IMR-90 (cell line): ENCODE results near the gene ENAH. TPM values are rescaled to one million over a fixed set of nuclear protein-coding genes. Genes with fewer than 3 reads are reported as not detected.

Experiments used
- ATAC-seq: fragments of 200-7000 bp; cut with Tn5 transposase; 2 replicates; pipeline ENCODE4 v1.9.1; 2020; ENCODE audit warnings: low read depth, mild to moderate bottlenecking, moderate library complexity
- BruUV-seq: library from RNA; stranded (reverse); fragments of 400-500 nt; replicated peaks from 2 replicates; lab custom pipeline; 2021; lab: Mats Ljungman, UMichigan
- CTCF ChIA-PET: fragments of 300-600 bp; formaldehyde crosslinking; extraction: SDS; loops from one replicate; lab custom pipeline; 2021; ENCODE audit warnings: antibody characterized with exemption; lab: Yijun Ruan, JAX
- POLR2A ChIA-PET: fragments of 300-600 bp; sonication (Branson Sonifier 250); formaldehyde crosslinking; loops from one replicate; lab custom pipeline; 2022; ENCODE audit warnings: antibody characterized with exemption; ENCODE audit not compliant: unreplicated experiment; lab: Charles Lee
- DNase-seq: peaks from one replicate; pipeline ENCODE4 v3.0.0; 2013
- H2AFZ ChIP-seq: replicated peaks from 2 replicates; pipeline ENCODE3; 2013; ENCODE audit warnings: low read length, mild to moderate bottlenecking; ENCODE audit not compliant: poor library complexity
- H2AK5ac ChIP-seq: 2 replicates; pipeline ENCODE4 v1.6.1; 2013; ENCODE audit warnings: low read depth, low read length, inconsistent platforms
- H2AK9ac ChIP-seq: replicated peaks from 2 replicates; pipeline ENCODE3; 2013; ENCODE audit warnings: mild to moderate bottlenecking, low read depth, low read length, moderate library complexity; ENCODE audit not compliant: poor library complexity
- H2BK120ac ChIP-seq: 2 replicates; pipeline ENCODE4 v1.6.1; 2013; ENCODE audit warnings: low read depth, low read length, inconsistent platforms
- H2BK15ac ChIP-seq: 3 replicates; pipeline ENCODE4 v1.6.1; 2013; ENCODE audit warnings: low read depth, low read length, inconsistent platforms
- H2BK20ac ChIP-seq: 2 replicates; pipeline ENCODE4 v1.6.1; 2013; ENCODE audit warnings: low read depth, mild to moderate bottlenecking, inconsistent platforms, low read length, moderate library complexity
- H2BK5ac ChIP-seq: 2 replicates; pipeline ENCODE4 v1.6.1; 2013; ENCODE audit warnings: mild to moderate bottlenecking, low read depth, low read length, inconsistent platforms; ENCODE audit not compliant: poor library complexity, severe bottlenecking
- H3K14ac ChIP-seq: replicated peaks from 2 replicates; pipeline ENCODE4 v1.6.1; 2013; ENCODE audit warnings: low read depth, low read length, inconsistent platforms
- H3K18ac ChIP-seq: 2 replicates; pipeline ENCODE4 v1.6.1; 2013; ENCODE audit warnings: low read depth, low read length, control low read depth
- H3K23ac ChIP-seq: 2 replicates; pipeline ENCODE4 v1.6.1; 2013; ENCODE audit warnings: low read depth, low read length, inconsistent platforms
- H3K27ac ChIP-seq: 2 replicates; pipeline ENCODE4 v1.5.1; 2013; ENCODE audit warnings: mild to moderate bottlenecking, control low read depth, low read length; ENCODE audit not compliant: insufficient read depth
- H3K27me3 ChIP-seq: 2 replicates; pipeline ENCODE4 v1.6.1; 2013; ENCODE audit warnings: low read length; ENCODE audit not compliant: control insufficient read depth, insufficient read depth
- H3K36me3 ChIP-seq: 2 replicates; pipeline ENCODE4 v1.6.1; 2013; ENCODE audit warnings: low read length, mixed read lengths; ENCODE audit not compliant: control insufficient read depth, insufficient read depth
- H3K4ac ChIP-seq: 2 replicates; pipeline ENCODE4 v1.6.1; 2013; ENCODE audit warnings: low read depth, low read length, inconsistent platforms
- H3K4me1 ChIP-seq: 2 replicates; pipeline ENCODE4 v1.6.1; 2013; ENCODE audit warnings: low read length, mixed read lengths; ENCODE audit not compliant: control insufficient read depth, insufficient read depth
- H3K4me2 ChIP-seq: 2 replicates; pipeline ENCODE4 v1.6.1; 2013; ENCODE audit warnings: low read depth, mild to moderate bottlenecking, control low read depth, low read length, moderate library complexity
- H3K4me3 ChIP-seq: 2 replicates; pipeline ENCODE4 v1.5.1; 2013; ENCODE audit warnings: low read depth, mild to moderate bottlenecking, control low read depth, low read length, moderate library complexity; ENCODE audit not compliant: insufficient read depth
- H3K56ac ChIP-seq: 2 replicates; pipeline ENCODE4 v1.6.1; 2013; ENCODE audit warnings: low read length, inconsistent platforms; ENCODE audit not compliant: insufficient read depth; ENCODE audit errors: extremely low read depth
- H3K79me1 ChIP-seq, 2 experiments: 2 replicates each; pipeline ENCODE4 v1.6.1; 2013; ENCODE audit warnings: low read length in 2 of 2, inconsistent platforms in 1 of 2, low read depth in 1 of 2
- H3K9ac ChIP-seq: 2 replicates; pipeline ENCODE4 v1.6.1; 2013; ENCODE audit warnings: low read depth, low read length, control low read depth
- H3K9me1 ChIP-seq: 2 replicates; pipeline ENCODE4 v1.6.1; 2013; ENCODE audit warnings: low read length, inconsistent platforms; ENCODE audit not compliant: insufficient read depth
- H3K9me3 ChIP-seq: 2 replicates; pipeline ENCODE4 v1.6.1; 2013; ENCODE audit warnings: low read length; ENCODE audit not compliant: control insufficient read depth, insufficient read depth
- H4K20me1 ChIP-seq: 2 replicates; pipeline ENCODE4 v1.6.1; 2013; ENCODE audit warnings: low read length, inconsistent platforms; ENCODE audit not compliant: insufficient read depth
- H4K5ac ChIP-seq: 2 replicates; pipeline ENCODE4 v1.6.1; 2013; ENCODE audit warnings: mild to moderate bottlenecking, low read depth, low read length, control low read depth
- H4K8ac ChIP-seq, 2 experiments: 2 replicates each; pipeline ENCODE4 v1.6.1; 2013; ENCODE audit warnings: low read depth in 2 of 2, low read length in 2 of 2, control low read depth in 1 of 2, inconsistent platforms in 1 of 2
- H4K91ac ChIP-seq: 2 replicates; pipeline ENCODE4 v1.6.1; 2013; ENCODE audit warnings: low read depth, low read length, inconsistent platforms; ENCODE audit not compliant: insufficient read depth
- BHLHE40 ChIP-seq: fragments of 150-350 bp; IDR thresholded peaks from 2 replicates; pipeline ENCODE4 v1.6.1; 2016; ENCODE audit warnings: mild to moderate bottlenecking, low read depth, low read length
- CEBPB ChIP-seq: IDR thresholded peaks from 2 replicates; pipeline ENCODE4 v1.6.1; 2012; ENCODE audit warnings: low read depth, low read length, improper control_type of control experiment
- CHD1 ChIP-seq: IDR thresholded peaks from 2 replicates; pipeline ENCODE4 v1.6.1; 2012; ENCODE audit warnings: low read depth, low read length, improper control_type of control experiment
- FOS ChIP-seq: fragments of 150-350 bp; IDR thresholded peaks from 2 replicates; pipeline ENCODE4 v1.6.1; 2016; ENCODE audit warnings: low read depth, low read length
- MAFK ChIP-seq: IDR thresholded peaks from 2 replicates; pipeline ENCODE4 v1.6.1; 2012; ENCODE audit warnings: low read depth, low read length, improper control_type of control experiment
- MAZ ChIP-seq: IDR thresholded peaks from 2 replicates; pipeline ENCODE4 v1.6.1; 2012; ENCODE audit warnings: low read depth, mild to moderate bottlenecking, low read length, improper control_type of control experiment, moderate library complexity, borderline replicate concordance
- MXI1 ChIP-seq: IDR thresholded peaks from 2 replicates; pipeline ENCODE4 v1.6.1; 2012; ENCODE audit warnings: low read depth, mild to moderate bottlenecking, low read length, moderate library complexity, borderline replicate concordance
- NFE2L2 ChIP-seq: fragments of 150-350 bp; IDR thresholded peaks from 2 replicates; pipeline ENCODE4 v1.6.1; 2016; ENCODE audit warnings: low read depth, mild to moderate bottlenecking, low read length
- POLR2A ChIP-seq: IDR thresholded peaks from 2 replicates; pipeline ENCODE4 v1.6.1; 2012; ENCODE audit warnings: mild to moderate bottlenecking, low read depth, low read length
- RAD21 ChIP-seq: IDR thresholded peaks from 2 replicates; pipeline ENCODE4 v1.6.1; 2012; ENCODE audit warnings: low read length, improper control_type of control experiment
- RCOR1 ChIP-seq: IDR thresholded peaks from 2 replicates; pipeline ENCODE4 v1.6.1; 2012; ENCODE audit warnings: mild to moderate bottlenecking, low read length, improper control_type of control experiment; ENCODE audit not compliant: insufficient replicate concordance
- RFX5 ChIP-seq: IDR thresholded peaks from 2 replicates; pipeline ENCODE4 v1.8.0; 2012; ENCODE audit warnings: low read depth, mild to moderate bottlenecking, low read length, moderate library complexity
- SMC3 ChIP-seq: fragments of 150-350 bp; IDR thresholded peaks from 2 replicates; pipeline ENCODE4 v1.6.1; 2016; ENCODE audit warnings: low read depth, mild to moderate bottlenecking, antibody characterized with exemption, low read length, moderate library complexity
- WGBS, 2 experiments: methylation state at CpG; one replicate each; pipeline versions ENCODE4 v1.1.5 to v1.1.7; 2013; ENCODE audit warnings: missing lambda C conversion rate in 2 of 2; ENCODE audit not compliant: insufficient read length in 1 of 2; ENCODE audit errors: extremely low coverage in 2 of 2; 5-methylcytosine and 5-hydroxymethylcytosine counted together
- dilution Hi-C: fragments of 300-500 bp; cut with HindIII; formaldehyde crosslinking; loops from one replicate; pipeline ENCODE4 v1.14.3; 2018; ENCODE audit warnings: low sequenced_read_pairs; ENCODE audit not compliant: unreplicated experiment
- in situ Hi-C: fragments of 300-500 bp; cut with MboI; formaldehyde crosslinking; loops from 3 replicates; pipeline ENCODE4 v1.14.3; 2019; ENCODE audit warnings: low sequenced_read_pairs, inconsistent platforms, mixed read lengths
- intact Hi-C: fragments of 100-400 bp; cut with micrococcal nuclease; formaldehyde crosslinking; loops from 2 replicates; pipeline ENCODE4 v1.10.0; 2022
- polyA plus RNA-seq, 3 experiments: library from polyadenylated mRNA; depleted of rRNA; stranded (reverse); fragments of >200 nt; gene quantifications; 2 replicates each; pipeline ENCODE4 v1.2.3, GENCODE V29; 2012; ENCODE audit warnings: low replicate concordance in 1 of 3
- total RNA-seq: library from RNA; depleted of rRNA; stranded (reverse); fragments of >200 nt; gene quantifications from 2 replicates; pipeline ENCODE4 v1.2.3, GENCODE V29; 2012
- TF ChIP-seq, protein P1 (sequence below): fragments of 150-350 bp; IDR thresholded peaks from 2 replicates; pipeline ENCODE4 v1.6.1; 2016; ENCODE audit warnings: low read depth, mild to moderate bottlenecking, low read length, moderate library complexity, borderline replicate concordance
- TF ChIP-seq, protein P2 (sequence below): conservative IDR thresholded peaks from 2 replicates; pipeline ENCODE4 v1.5.1; 2012; ENCODE audit warnings: mild to moderate bottlenecking, low read depth, low read length, improper control_type of control experiment
- TF ChIP-seq, protein P3 (sequence below): fragments of 150-350 bp; IDR thresholded peaks from 2 replicates; pipeline ENCODE4 v1.6.1; 2017; ENCODE audit warnings: mild to moderate bottlenecking, antibody characterized with exemption, low read length, low read depth

The ENAH gene
- total and polyA plus RNA-seq, 2 of the 4 experiments (the other 2 are of a cell fraction): 61.3 to 86.9 TPM

DNA sequence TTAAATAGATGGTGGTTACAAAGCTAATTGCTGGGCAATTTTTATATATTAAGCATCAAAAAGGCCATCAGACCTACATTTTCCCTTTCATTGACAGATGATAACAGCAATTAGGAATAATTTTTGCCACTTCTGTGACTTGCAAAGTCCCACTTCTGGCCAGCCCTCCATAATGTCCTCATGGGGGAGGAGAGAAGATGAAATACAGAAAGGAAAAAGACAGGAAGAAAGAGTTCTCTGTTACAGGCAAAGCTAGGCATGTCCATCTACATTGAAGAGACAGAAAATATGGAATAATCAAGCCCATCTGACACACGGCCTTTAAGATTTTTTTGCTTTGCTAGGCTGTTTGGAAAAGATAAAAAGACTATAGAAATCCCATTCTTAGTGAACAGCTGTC, 108.0 kb downstream of the ENAH start:
- H3K18ac ChIP-seq: no peak overlapping the region
- H3K9me3 ChIP-seq: no peaks in the 10 kb centered on the region
- ChIA-PET CTCF (no interaction called here), POLR2A (no interaction called here)
- ATAC-seq: no peak
- no peak overlapping the region for H2AFZ ChIP-seq
- H3K56ac ChIP-seq: no peak overlapping the region
- H3K9ac ChIP-seq: no peak overlapping the region
- peaks cover 36 to 67% of the 10 kb centered on the region in 2 experiments for H3K79me1 ChIP-seq
- H3K9me1 ChIP-seq: peaks cover 25% of the 10 kb centered on the region
- no peak overlapping the region for H2BK15ac ChIP-seq
- dilution Hi-C loops (no loop called here), in situ Hi-C loops (no loop called here), intact Hi-C loops (no loop called here)
- no peak overlapping the region for H3K14ac ChIP-seq
- H4K5ac ChIP-seq: no peak overlapping the region
- H3K4me2 ChIP-seq: no peak overlapping the region
- H3K27ac ChIP-seq: no peak overlapping the region
- no peak overlapping the region for H3K4me3 ChIP-seq
- no peak overlapping the region for H3K4ac ChIP-seq
- no TSS peak for BruUV-seq
- TF ChIP-seq CEBPB (no peak), RCOR1 (no peak), MAFK (no peak), POLR2A (no peak), RFX5 (no peak), MAZ (no peak), BHLHE40 (no peak), SMC3 (no peak), NFE2L2 (no peak), MXI1 (no peak), FOS (no peak), CHD1 (no peak), RAD21 (no peak)
- TF ChIP-seq, protein P1, sequence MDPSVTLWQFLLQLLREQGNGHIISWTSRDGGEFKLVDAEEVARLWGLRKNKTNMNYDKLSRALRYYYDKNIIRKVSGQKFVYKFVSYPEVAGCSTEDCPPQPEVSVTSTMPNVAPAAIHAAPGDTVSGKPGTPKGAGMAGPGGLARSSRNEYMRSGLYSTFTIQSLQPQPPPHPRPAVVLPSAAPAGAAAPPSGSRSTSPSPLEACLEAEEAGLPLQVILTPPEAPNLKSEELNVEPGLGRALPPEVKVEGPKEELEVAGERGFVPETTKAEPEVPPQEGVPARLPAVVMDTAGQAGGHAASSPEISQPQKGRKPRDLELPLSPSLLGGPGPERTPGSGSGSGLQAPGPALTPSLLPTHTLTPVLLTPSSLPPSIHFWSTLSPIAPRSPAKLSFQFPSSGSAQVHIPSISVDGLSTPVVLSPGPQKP: no peak
- TF ChIP-seq, protein P2, sequence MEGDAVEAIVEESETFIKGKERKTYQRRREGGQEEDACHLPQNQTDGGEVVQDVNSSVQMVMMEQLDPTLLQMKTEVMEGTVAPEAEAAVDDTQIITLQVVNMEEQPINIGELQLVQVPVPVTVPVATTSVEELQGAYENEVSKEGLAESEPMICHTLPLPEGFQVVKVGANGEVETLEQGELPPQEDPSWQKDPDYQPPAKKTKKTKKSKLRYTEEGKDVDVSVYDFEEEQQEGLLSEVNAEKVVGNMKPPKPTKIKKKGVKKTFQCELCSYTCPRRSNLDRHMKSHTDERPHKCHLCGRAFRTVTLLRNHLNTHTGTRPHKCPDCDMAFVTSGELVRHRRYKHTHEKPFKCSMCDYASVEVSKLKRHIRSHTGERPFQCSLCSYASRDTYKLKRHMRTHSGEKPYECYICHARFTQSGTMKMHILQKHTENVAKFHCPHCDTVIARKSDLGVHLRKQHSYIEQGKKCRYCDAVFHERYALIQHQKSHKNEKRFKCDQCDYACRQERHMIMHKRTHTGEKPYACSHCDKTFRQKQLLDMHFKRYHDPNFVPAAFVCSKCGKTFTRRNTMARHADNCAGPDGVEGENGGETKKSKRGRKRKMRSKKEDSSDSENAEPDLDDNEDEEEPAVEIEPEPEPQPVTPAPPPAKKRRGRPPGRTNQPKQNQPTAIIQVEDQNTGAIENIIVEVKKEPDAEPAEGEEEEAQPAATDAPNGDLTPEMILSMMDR: no peak
- TF ChIP-seq, protein P3, sequence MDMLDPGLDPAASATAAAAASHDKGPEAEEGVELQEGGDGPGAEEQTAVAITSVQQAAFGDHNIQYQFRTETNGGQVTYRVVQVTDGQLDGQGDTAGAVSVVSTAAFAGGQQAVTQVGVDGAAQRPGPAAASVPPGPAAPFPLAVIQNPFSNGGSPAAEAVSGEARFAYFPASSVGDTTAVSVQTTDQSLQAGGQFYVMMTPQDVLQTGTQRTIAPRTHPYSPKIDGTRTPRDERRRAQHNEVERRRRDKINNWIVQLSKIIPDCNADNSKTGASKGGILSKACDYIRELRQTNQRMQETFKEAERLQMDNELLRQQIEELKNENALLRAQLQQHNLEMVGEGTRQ: no peak
- no peaks in the 10 kb centered on the region; the same call in 1 of the 2 replicates for H3K36me3 ChIP-seq
- no peaks in the 10 kb centered on the region for H3K27me3 ChIP-seq
- no peak for DNase-seq
- no peak overlapping the region for H4K91ac ChIP-seq
- H2BK120ac ChIP-seq: no peak overlapping the region
- no peak overlapping the region for H3K23ac ChIP-seq
- no peak overlapping the region for H2BK20ac ChIP-seq
- H4K20me1 ChIP-seq: peaks cover 36% of the 10 kb centered on the region
- H2AK5ac ChIP-seq: no peak overlapping the region
- H2AK9ac ChIP-seq: no peak overlapping the region
- peaks cover 11% of the 10 kb centered on the region for H3K4me1 ChIP-seq
- no peak overlapping the region for H2BK5ac ChIP-seq
- H4K8ac ChIP-seq: no peak overlapping the region
- WGBS, 2 experiments: no CpG with 5 or more reads among the region's 1 CpG
